ENCODE results near the gene MTA1.

MTA1 gene

DNA sequence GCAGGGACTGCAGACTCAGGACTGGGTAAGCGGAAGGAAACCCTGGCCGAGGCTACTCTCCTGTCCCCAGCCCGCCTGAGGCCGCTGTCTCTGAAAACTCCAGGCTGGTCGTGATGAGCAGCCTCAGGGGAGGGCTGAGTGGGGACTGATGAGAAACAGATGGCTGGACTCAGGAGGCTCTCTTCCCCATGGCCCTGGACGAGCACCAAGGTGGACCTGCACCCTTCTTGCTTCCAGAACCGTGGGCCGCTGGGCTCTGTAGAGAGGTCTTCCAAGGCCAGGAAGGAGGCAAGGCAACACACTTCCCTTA lies 20.2 kb upstream of the MTA1 start:
- TF ChIP-seq TAF1 (IDR thresholded peaks at IDR 0.05; ENCODE audit: borderline replicate concordance, insufficient read depth, low read length) (no peak), SIN3A (IDR thresholded peaks at IDR 0.05; ENCODE audit: borderline replicate concordance, insufficient read depth, low read length) (no peak), FOXP2 (optimal IDR thresholded peaks at IDR 0.05; ENCODE audit: borderline replicate concordance, extremely low read depth, extremely low read length, insufficient read depth) (no peak), POLR2AphosphoS5 (IDR thresholded peaks at IDR 0.05; ENCODE audit: low read depth, low read length) (no peak)
- TF ChIP-seq, protein P1, sequence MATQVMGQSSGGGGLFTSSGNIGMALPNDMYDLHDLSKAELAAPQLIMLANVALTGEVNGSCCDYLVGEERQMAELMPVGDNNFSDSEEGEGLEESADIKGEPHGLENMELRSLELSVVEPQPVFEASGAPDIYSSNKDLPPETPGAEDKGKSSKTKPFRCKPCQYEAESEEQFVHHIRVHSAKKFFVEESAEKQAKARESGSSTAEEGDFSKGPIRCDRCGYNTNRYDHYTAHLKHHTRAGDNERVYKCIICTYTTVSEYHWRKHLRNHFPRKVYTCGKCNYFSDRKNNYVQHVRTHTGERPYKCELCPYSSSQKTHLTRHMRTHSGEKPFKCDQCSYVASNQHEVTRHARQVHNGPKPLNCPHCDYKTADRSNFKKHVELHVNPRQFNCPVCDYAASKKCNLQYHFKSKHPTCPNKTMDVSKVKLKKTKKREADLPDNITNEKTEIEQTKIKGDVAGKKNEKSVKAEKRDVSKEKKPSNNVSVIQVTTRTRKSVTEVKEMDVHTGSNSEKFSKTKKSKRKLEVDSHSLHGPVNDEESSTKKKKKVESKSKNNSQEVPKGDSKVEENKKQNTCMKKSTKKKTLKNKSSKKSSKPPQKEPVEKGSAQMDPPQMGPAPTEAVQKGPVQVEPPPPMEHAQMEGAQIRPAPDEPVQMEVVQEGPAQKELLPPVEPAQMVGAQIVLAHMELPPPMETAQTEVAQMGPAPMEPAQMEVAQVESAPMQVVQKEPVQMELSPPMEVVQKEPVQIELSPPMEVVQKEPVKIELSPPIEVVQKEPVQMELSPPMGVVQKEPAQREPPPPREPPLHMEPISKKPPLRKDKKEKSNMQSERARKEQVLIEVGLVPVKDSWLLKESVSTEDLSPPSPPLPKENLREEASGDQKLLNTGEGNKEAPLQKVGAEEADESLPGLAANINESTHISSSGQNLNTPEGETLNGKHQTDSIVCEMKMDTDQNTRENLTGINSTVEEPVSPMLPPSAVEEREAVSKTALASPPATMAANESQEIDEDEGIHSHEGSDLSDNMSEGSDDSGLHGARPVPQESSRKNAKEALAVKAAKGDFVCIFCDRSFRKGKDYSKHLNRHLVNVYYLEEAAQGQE (IDR thresholded peaks at IDR 0.05; ENCODE audit: insufficient read depth in 1 of 2, low read depth in 2 of 2, low read length in 2 of 2) = no peak

DNA sequence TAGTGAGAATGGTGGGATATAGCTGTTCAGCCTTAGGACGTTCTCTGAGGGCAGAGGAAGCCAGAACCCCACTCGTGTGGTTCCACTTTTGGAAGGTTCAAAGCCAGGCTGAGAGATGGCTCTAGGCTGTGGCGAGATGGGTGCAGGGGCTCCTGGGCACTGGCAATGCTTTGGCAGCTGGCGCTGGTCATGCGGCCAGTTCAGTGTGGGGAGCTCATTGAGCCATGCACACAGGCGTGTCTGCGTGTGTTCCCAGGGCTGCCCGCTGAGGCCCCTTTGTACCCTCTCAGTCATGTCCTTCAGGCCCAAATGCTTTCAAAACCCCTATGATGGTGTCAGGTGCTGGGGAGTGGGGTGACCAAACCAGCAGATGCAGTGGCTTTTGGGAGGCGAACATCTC lies 19.6 kb upstream of the MTA1 start:
- TF ChIP-seq POLR2AphosphoS5 (IDR thresholded peaks at IDR 0.05; ENCODE audit: low read depth, low read length) (no peak), TAF1 (IDR thresholded peaks at IDR 0.05; ENCODE audit: borderline replicate concordance, insufficient read depth, low read length) (no peak), FOXP2 (optimal IDR thresholded peaks at IDR 0.05; ENCODE audit: borderline replicate concordance, extremely low read depth, extremely low read length, insufficient read depth) (no peak), SIN3A (IDR thresholded peaks at IDR 0.05; ENCODE audit: borderline replicate concordance, insufficient read depth, low read length) (no peak)
- TF ChIP-seq, protein P1 (IDR thresholded peaks at IDR 0.05; ENCODE audit: insufficient read depth in 1 of 2, low read depth in 2 of 2, low read length in 2 of 2) = no peak

DNA sequence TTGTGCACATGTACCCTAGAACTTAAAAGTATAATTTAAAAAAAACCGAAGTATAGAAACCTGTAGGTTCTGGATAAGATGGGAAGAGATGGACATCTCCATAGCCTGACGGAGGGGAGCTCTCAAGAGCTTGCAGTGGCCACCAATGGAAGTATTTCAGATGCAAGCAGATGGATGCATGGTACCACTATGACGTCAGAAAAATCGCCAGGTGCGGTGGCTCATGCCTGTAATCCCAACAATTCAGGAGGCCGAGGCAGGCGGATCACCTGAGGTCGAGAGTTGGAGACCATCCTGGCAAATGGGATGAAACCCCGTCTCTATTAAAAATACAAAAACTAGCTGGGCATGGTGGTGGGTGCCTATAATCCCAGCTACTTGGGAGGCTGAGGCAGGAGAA lies 17.9 kb upstream of the MTA1 start:
- TF ChIP-seq SIN3A (IDR thresholded peaks at IDR 0.05; ENCODE audit: borderline replicate concordance, insufficient read depth, low read length) = no peak
- no peak for TF ChIP-seq FOXP2 (optimal IDR thresholded peaks at IDR 0.05; ENCODE audit: borderline replicate concordance, extremely low read depth, extremely low read length, insufficient read depth)
- TF ChIP-seq TAF1 (IDR thresholded peaks at IDR 0.05; ENCODE audit: borderline replicate concordance, insufficient read depth, low read length) = no peak
- TF ChIP-seq, protein P1 (IDR thresholded peaks at IDR 0.05; ENCODE audit: insufficient read depth in 1 of 2, low read depth in 2 of 2, low read length in 2 of 2) = no peak
- no peak for TF ChIP-seq POLR2AphosphoS5 (IDR thresholded peaks at IDR 0.05; ENCODE audit: low read depth, low read length)

DNA sequence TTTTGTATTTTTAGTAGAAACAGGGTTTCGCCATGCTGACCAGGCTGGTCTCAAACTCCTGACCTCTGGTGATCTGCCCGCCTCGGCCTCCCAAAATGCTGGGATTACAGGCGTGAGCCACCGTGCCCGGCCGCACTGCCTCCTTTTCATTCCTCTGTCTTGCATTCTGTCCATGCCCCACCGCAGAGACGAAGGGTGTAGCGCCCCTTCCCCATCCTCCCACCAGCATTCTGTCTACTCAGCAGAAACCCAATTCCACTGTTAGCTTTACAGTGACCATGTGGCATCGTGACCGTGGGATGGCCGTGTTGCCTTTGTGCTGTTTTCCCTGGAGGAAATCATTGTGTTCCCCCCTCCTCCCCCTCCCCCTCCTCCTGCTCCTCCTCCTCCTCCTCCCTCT lies 11.0 kb upstream of the MTA1 start:
- TF ChIP-seq FOXP2 (optimal IDR thresholded peaks at IDR 0.05; ENCODE audit: borderline replicate concordance, extremely low read depth, extremely low read length, insufficient read depth) (no peak), TAF1 (IDR thresholded peaks at IDR 0.05; ENCODE audit: borderline replicate concordance, insufficient read depth, low read length) (no peak), POLR2AphosphoS5 (IDR thresholded peaks at IDR 0.05; ENCODE audit: low read depth, low read length) (no peak), SIN3A (IDR thresholded peaks at IDR 0.05; ENCODE audit: borderline replicate concordance, insufficient read depth, low read length) (no peak)
- TF ChIP-seq, protein P1 (IDR thresholded peaks at IDR 0.05; ENCODE audit: insufficient read depth in 1 of 2, low read depth in 2 of 2, low read length in 2 of 2) = no peak

DNA sequence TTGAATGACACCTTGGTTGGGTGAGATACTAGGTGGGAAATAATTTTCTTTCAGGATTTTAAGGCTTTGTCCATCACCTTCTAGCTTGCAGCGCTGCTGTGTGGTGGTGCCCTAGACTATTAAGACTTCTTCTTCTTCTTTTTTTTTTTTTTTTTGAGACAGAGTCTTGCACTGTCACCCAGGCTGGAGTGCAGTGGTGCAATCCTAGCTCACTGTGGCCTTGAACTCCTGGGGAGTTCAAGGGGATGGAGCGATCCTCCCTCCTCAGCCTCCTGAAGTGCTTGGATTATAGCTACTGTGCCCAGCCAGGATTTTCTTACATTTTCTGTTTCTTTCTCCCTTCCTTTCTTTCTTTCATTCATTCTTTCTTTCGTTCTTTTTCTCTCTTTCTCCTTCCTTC lies 10.3 kb upstream of the MTA1 start:
- no peak for TF ChIP-seq POLR2AphosphoS5 (IDR thresholded peaks at IDR 0.05; ENCODE audit: low read depth, low read length)
- no peak for TF ChIP-seq SIN3A (IDR thresholded peaks at IDR 0.05; ENCODE audit: borderline replicate concordance, insufficient read depth, low read length)
- TF ChIP-seq, protein P1 (IDR thresholded peaks at IDR 0.05; ENCODE audit: insufficient read depth in 1 of 2, low read depth in 2 of 2, low read length in 2 of 2) = no peak
- no peak for TF ChIP-seq TAF1 (IDR thresholded peaks at IDR 0.05; ENCODE audit: borderline replicate concordance, insufficient read depth, low read length)
- TF ChIP-seq FOXP2 (optimal IDR thresholded peaks at IDR 0.05; ENCODE audit: borderline replicate concordance, extremely low read depth, extremely low read length, insufficient read depth) = no peak

Data from PFSK-1 (cell line).